K562 treated with DMSO at 1 percent for 24 hours (cell line): ENCODE results near the gene CCL21. TPM values are rescaled to one million over a fixed set of nuclear protein-coding genes. Genes with fewer than 3 reads are reported as not detected.

ENCODE experiments used
- total RNA-seq: library from RNA; unstranded; fragments of 300-600 nt; gene quantifications from 2 replicates; pipeline ENCODE4 v1.2.3, GENCODE V29; 2022; ENCODE audit warnings: low read depth; ENCODE audit not compliant: insufficient read depth

The CCL21 gene
- total RNA-seq = not detected in 2 replicates

GRCh38 chr9:34710023-34710422, at the start of gene CCL21:
Gene CCL21, minus strand, starts transcription at chr9:34710136. Its CDS starts 70 bp downstream, at chr9:34710066.

GRCh38 chr9:34690983-34691935, 18.7 kb downstream of the CCL21 start, which contains the start of gene CCL19:
Gene CCL19, minus strand, starts transcription at chr9:34691276. Its CDS starts 137 bp downstream, at chr9:34691139.

GRCh38 chr9:34662526-34663302, 47.2 kb downstream of the CCL21 start, which contains the start of gene CCL27:
Gene CCL27, minus strand, starts transcription at chr9:34662657. Its CDS starts 24 bp downstream, at chr9:34662633.

Other genes with a start within 250 kb of the CCL21 start
- gene ENHO, start 187.1 kb downstream of the CCL21 start, total RNA-seq = not detected in 2 replicates
- gene CNTFR, start 120.4 kb downstream of the CCL21 start, total RNA-seq = 0.21 TPM in 1 of 2 replicates, not detected in the other
- gene RPP25L, start 98.0 kb downstream of the CCL21 start, total RNA-seq = 52.6 and 55.0 TPM in 2 replicates
- 146 and 150 TPM in 2 replicates for gene DCTN3, start 89.6 kb downstream of the CCL21 start, total RNA-seq
- gene ARID3C, start 81.1 kb downstream of the CCL21 start, total RNA-seq = not detected in 2 replicates
- gene SIGMAR1, start 72.3 kb downstream of the CCL21 start, total RNA-seq = 44.3 and 46.8 TPM in 2 replicates
- gene GALT, start 63.5 kb downstream of the CCL21 start, total RNA-seq = 16.9 and 18.1 TPM in 2 replicates
- gene IL11RA, start 58.0 kb downstream of the CCL21 start, total RNA-seq = 4.7 and 6.3 TPM in 2 replicates
- not detected in 2 replicates for gene CCL27, start 47.5 kb downstream of the CCL21 start, total RNA-seq
- not detected in 2 replicates for gene CCL19, start 18.9 kb downstream of the CCL21 start, total RNA-seq
- 0.25 TPM in 2 replicates for gene PHF24, start 248.1 kb upstream of the CCL21 start, total RNA-seq